Measurements from ENCODE around the gene SUN5. TPM values are rescaled to one million over a fixed set of nuclear protein-coding genes. Genes with fewer than 3 reads are reported as not detected.

SUN5 gene
- total and polyA plus RNA-seq, 2 of the 8 experiments (the other 6 are each of a cell fraction or from before 2014, with no cell fraction given), result not detected

DNA sequence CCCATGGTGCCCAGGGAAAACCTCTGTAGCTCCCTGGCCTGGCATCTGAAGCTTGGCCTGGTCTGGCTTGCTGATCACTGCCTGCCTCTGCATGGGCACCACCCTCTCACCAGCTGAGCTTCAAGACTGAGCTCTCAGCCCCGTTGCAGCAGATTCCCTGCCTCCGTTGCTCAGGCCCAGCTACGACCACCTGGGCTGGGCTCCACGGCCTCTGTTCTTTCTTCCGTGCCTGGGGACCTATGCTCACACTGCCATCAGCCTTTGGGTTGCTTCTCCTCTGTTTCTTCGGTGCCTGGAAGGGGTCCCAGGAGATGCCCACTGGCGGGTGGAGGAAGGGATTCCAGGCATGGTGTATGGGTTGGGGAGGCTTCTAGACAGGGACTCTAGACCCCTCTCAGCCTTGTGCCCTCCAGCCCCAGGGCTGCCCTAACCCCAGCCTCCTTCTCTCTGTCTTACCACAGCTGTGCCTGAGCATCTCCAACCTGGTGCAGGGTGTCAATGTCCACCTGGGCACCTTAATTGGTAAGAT lies 12.4 kb upstream of the SUN5 start:
- Histone ChIP-seq H3K79me2 (ENCODE audit: control insufficient read depth in 1 of 2, insufficient read depth in 2 of 2, low read length in 2 of 2) (no peaks in the 10 kb centered on the region), H3K9me3 (ENCODE audit: insufficient read depth in 2 of 2, low read depth in 1 of 2, low read length in 1 of 2) (no peaks in the 10 kb centered on the region), H4K20me1 (replicated peaks in 1 of 2; ENCODE audit: control insufficient read depth in 1 of 2, insufficient read depth in 2 of 2, low read length in 2 of 2) (peaks cover 0 to 2% of the 10 kb centered on the region in 2 experiments), H2AK5ac (ENCODE audit: low read depth, low read length) (no peak overlapping the region), H3K56ac (replicated peaks; ENCODE audit: insufficient read length, low read depth, low read length) (no peak overlapping the region), H3K4me1 (replicated peaks in 1 of 4; ENCODE audit: control insufficient read depth in 3 of 4, insufficient read depth in 4 of 4, low read length in 3 of 4) (peaks cover 0 to 11% (median 0%) of the 10 kb centered on the region in 4 experiments; a peak in 1 of 7 replicates), H2AFZ (ENCODE audit: low read length) (no peak overlapping the region), H2BK20ac (ENCODE audit: low read length) (no peak overlapping the region), H3K4me3 (ENCODE audit: extremely low read depth in 1 of 4, insufficient read depth in 2 of 4, low read depth in 3 of 4, low read length in 4 of 4) (no peak overlapping the region), H3K23me2 (ENCODE audit: low read depth, low read length) (no peaks in the 10 kb centered on the region), H2BK5ac (ENCODE audit: low read depth, low read length) (no peak overlapping the region), H3K4ac (replicated peaks; ENCODE audit: insufficient read length, low read depth, low read length) (no peak overlapping the region), H4K8ac (ENCODE audit: extremely low read depth, insufficient read depth, low read length) (no peak overlapping the region), H3K79me1 (ENCODE audit: low read depth, low read length) (no peaks in the 10 kb centered on the region), H3K9ac (replicated peaks in 1 of 4; ENCODE audit: extremely low read depth in 1 of 4, low read depth in 3 of 4, low read length in 3 of 4) (no peak overlapping the region), H2BK12ac (ENCODE audit: low read depth, low read length) (no peak overlapping the region), H3K4me2 (ENCODE audit: insufficient read depth in 1 of 2, low read depth in 2 of 2, low read length in 2 of 2) (no peak overlapping the region), H3K23ac (ENCODE audit: insufficient read length) (no peak overlapping the region), H2BK15ac (ENCODE audit: low read length) (no peak overlapping the region), H4K5ac (ENCODE audit: insufficient read length, low read depth, low read length) (no peak overlapping the region), H3K27me3 (replicated peaks in 1 of 4; ENCODE audit: control insufficient read depth in 3 of 4, extremely low read depth in 1 of 4, insufficient read depth in 3 of 4, low read length in 3 of 4) (no peaks in the 10 kb centered on the region), H3K14ac (ENCODE audit: insufficient read length) (no peak overlapping the region), H3K27ac (ENCODE audit: low read depth, low read length) (no peak overlapping the region), H4K91ac (replicated peaks; ENCODE audit: insufficient read length, low read length) (no peak overlapping the region), H3K36me3 (ENCODE audit: control insufficient read depth in 2 of 4, insufficient read depth in 4 of 4, low read length in 3 of 4) (no peaks in the 10 kb centered on the region), H2BK120ac (replicated peaks; ENCODE audit: low read depth, low read length) (no peak overlapping the region), H3K18ac (ENCODE audit: extremely low read depth, low read length) (no peak overlapping the region)
- POLR2A ChIA-PET (ENCODE audit: partially characterized antibody), result interaction anchor here (1.3 kb wide), 1 partner anchor 17 kb away, joined by 5 read pairs; no protein-coding TSS in a partner anchor
- TF ChIP-seq TEAD4 (IDR thresholded peaks at IDR 0.05; ENCODE audit: low read depth, low read length) (no peak), SP1 (IDR thresholded peaks at IDR 0.05; ENCODE audit: low read depth, low read length) (no peak), JUN (IDR thresholded peaks at IDR 0.05; ENCODE audit: low read depth, low read length) (no peak), GTF2F1 (IDR thresholded peaks at IDR 0.05; ENCODE audit: borderline replicate concordance, low read depth, low read length) (no peak), CEBPB (IDR thresholded peaks at IDR 0.05; ENCODE audit: low read depth, low read length) (no peak), SIX5 (IDR thresholded peaks at IDR 0.05; ENCODE audit: low read depth, low read length) (no peak), BCL11A (IDR thresholded peaks at IDR 0.05; ENCODE audit: low read depth in 2 of 2, low read length in 2 of 2) (no peak), SP2 (IDR thresholded peaks at IDR 0.05; ENCODE audit: low read length) (no peak), FOSL1 (IDR thresholded peaks at IDR 0.05; ENCODE audit: insufficient read depth, low read depth, low read length) (no peak), KDM5A (IDR thresholded peaks at IDR 0.05; ENCODE audit: low read length) (no peak)
- DNase-seq (ENCODE audit: low read depth in 1 of 2, low spot score in 2 of 2) (no peak), FAIRE-seq (no peak)
- WGBS, 2 experiments (ENCODE audit: extremely low coverage in 1 of 2, insufficient coverage in 1 of 2, insufficient read length in 1 of 2, insufficient replicate concordance in 2 of 2, low coverage in 1 of 2, low lambda C conversion rate in 2 of 2, missing lambda C conversion rate in 1 of 2), result 83% methylated on average over 7 of the region's 7 CpGs; no CpG with 5 or more reads in 1 of the 2 experiments
- CTCF ChIA-PET (ENCODE audit: partially characterized antibody), result interaction anchor here (1.6 to 11.8 kb wide), 3 partner anchors 13 to 79 kb away, joined by 3 to 86 read pairs (median 6); partner anchors contain the start of genes BPIFB2 and SUN5
